SKM-1 (cell line): ENCODE data around the gene CCT6B.
"Not testable (repeated sequence)": the region's sequence is repeated elsewhere in the genome, so short reads cannot be mapped to it uniquely, and the experiment has no call there.

ENCODE experiments used
- DNase-seq: peaks from one replicate; lab custom pipeline; 2025; ENCODE audit not compliant: unreplicated experiment; lab: John Stamatoyannopoulos, UW

Gene CCT6B, protein sequence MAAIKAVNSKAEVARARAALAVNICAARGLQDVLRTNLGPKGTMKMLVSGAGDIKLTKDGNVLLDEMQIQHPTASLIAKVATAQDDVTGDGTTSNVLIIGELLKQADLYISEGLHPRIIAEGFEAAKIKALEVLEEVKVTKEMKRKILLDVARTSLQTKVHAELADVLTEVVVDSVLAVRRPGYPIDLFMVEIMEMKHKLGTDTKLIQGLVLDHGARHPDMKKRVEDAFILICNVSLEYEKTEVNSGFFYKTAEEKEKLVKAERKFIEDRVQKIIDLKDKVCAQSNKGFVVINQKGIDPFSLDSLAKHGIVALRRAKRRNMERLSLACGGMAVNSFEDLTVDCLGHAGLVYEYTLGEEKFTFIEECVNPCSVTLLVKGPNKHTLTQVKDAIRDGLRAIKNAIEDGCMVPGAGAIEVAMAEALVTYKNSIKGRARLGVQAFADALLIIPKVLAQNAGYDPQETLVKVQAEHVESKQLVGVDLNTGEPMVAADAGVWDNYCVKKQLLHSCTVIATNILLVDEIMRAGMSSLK

GRCh38 chr17:34961093-34961911 is at the start of gene CCT6B, which contains the start of gene ZNF830:
Gene CCT6B (minus strand): TSS chr17:34961460. CDS start chr17:34961393, 67 bp downstream.
Gene ZNF830 (plus strand): TSS chr17:34961540. CDS start chr17:34961567, 27 bp downstream.
- peak; percentile 82 for DNase-seq

DNA sequence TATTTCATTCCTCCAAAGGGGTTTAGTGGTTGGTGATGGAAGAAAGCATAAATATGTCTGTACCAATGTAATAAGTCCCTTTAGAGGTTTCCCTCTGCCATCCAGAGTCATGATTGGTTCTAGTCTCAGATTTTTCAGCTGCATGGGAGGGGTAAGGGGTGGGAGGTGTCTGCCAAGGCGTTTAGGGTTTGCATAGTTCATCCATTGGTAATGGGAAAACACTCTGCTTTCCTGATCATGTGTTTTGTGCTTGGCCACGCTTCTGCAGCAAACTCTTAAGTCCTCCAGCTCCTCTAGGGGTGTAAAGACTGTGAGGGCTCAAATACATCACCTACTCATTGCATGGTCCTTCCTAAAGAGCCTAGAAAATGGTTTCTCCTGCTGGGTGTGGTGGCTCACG is 48.8 kb upstream of the CCT6B start:
- no peak for DNase-seq

GRCh38 chr17:35006961-35007360 is 45.7 kb upstream of the CCT6B start:
- no peak for DNase-seq

DNA sequence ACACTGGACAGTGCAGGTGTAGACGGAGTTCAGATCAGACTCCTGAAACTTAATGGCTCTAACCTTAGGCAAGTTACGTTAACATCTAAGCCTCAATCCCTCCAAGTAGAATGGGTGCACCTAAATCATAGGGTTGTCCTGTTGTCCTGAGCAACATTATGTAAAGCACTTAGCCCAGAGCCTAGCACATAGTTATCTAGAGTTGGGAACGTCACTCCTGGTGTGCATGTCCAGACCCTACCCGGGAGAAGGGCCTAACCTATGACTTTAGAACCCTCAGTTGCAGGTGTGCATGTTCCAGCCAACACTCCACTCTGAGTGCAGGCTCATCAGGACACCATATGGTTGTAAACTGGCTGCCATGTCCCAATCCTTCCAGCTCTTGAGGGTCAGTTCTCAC is 45.1 kb upstream of the CCT6B start:
- DNase-seq: no peak

- no peak for DNase-seq
Measured at GRCh38 chr17:35003778-35004177, 42.5 kb upstream of the CCT6B start.

- DNase-seq: no peak
Measured at GRCh38 chr17:35002876-35003551, 41.8 kb upstream of the CCT6B start.

GRCh38 chr17:35001549-35001948 is 40.3 kb upstream of the CCT6B start:
- no peak for DNase-seq

DNA sequence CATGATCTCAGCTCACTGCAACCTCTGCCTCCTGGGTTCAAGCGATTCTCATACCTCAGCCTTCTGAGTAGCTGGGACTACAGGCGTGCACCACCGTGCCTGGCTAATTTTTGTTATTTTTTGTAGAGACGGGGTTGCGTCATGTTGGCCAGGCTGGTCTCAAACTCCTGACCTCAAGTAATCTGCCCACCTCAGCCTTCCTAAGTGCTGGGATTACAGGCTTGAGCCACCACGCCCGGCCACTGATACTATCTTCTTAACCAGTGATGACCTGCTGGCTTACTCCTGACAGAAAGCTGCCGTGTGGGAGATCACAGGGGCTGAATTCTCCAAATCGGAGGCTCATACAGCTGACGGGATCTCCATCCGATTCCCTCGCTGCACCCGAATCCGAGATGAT is 39.7 kb upstream of the CCT6B start:
- DNase-seq: not testable (repeated sequence)

GRCh38 chr17:34999456-34999855 is 38.2 kb upstream of the CCT6B start:
- no peak for DNase-seq

DNA sequence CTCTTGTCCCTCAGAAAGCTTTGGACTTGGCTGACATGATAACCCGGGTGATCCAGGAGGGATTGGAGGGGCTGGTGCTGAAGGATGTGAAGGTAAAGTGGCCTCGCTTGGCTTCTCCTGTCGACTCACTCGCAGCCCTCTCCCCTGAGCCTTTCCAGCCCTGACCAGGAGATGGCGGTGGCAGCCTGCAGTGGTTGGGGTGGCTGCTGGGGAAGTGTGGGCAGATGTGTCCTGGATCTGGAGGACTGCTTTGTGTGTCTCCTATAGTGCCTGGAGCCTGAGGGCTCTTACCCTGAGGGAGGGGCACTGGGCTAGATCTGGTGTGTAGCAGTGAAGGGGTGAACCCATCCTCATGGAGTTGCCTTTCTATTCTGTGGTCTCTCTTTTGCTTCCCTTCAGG is 36.9 kb upstream of the CCT6B start:
- no peak for DNase-seq

DNA sequence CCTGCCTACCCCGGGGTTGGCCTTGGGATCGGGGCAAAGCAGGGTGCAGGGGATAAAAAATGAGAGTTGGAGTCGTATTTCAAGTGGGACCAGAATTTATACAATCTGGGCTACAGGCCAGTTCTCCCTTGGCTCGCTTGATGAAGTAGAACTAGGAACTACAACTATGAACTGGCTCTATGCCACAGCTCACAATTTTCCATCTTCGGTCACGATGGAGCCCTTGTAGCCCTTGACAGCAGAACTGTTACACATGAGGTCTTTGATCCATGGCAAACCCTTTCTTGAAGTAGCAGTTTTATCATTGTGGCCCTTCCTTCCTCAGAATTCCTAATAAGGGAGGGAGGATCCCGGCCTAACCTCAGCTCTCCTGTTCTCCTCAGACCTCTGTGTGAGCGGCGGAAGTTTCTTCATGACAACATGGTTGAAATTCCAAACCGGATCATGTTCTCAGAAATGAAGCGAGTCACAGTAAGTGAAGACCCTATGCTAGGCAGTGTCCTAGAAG is 36.1 kb upstream of the CCT6B start:
- DNase-seq: no peak

DNA sequence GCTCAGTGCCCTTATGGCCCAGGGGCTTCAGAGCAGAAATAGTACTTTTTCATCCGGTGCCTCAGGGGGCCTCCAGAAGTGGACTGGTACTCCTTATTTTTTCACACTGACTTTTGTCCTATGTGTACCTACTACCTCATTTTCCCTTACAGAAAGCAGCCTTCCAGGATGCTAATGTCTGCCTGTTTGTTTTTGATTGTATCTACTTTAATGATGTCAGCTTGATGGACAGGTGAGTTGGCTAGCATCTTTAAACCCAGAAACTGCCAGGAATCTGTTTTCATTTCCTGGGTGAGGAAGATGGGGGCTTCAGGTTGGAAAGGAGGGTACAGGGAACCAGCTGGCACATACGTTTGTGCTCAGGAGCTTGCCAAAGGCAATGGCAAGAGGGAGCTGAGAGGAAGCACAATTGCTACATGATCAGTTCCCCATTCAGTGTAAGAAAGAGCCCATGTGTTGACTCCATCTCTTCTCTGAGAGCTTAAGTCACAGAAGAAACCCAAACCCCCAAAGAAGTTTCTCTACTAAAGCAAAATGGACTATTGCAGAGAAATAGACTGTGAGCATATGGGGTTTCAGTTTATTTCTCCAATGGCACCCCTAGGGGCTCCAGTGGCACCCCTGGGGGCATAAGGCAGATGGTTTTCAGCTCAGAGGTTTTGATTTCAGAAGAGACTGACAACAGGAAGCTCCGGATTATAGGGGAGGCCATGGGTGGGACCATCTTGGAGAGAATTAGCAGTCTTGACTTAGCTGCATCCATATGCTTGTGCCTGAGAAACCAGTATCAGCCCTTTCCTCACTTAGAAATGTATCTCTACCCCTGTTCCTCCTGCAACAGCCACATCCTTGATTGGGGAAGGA is 35.4 kb upstream of the CCT6B start:
- no peak for DNase-seq

GRCh38 chr17:34993031-34993430 is 31.8 kb upstream of the CCT6B start:
- DNase-seq: no peak

DNA sequence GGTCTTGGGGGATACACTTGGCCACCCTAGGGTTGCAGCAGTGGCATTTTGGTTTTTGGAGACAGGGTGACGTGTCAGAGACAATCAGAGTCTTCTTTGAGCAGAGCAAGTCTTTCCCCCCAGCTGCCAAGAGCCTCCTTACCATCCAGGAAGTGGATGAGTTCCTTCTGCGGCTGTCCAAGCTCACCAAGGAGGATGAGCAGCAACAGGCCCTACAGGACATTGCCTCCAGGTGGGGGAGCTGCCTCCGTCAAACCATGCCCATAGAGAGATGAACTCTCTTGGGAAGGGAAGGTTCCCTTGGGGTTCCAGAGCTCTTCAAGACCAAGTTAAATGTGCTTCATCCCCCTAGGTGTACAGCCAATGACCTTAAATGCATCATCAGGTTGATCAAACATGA is 30.3 kb upstream of the CCT6B start:
- DNase-seq: no peak

DNA sequence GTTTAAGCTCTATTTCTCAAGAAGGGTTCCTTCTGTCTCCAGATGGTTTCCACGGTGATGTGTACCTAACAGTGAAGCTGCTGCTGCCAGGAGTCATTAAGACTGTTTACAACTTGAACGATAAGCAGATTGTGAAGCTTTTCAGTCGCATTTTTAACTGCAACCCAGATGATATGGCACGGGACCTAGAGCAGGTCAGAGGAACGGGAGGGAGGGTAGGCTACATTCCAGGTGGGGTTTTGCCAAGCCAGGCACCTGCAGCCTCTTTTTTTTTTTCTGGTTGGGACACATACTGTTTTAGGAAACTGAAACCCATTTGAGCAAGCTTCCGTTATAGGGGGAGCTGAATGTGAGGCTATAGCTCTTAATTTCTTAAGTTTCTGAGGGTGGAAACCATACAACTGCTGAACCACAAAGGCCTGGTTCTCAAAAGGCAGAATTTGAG is 29.7 kb upstream of the CCT6B start:
- no peak for DNase-seq

GRCh38 chr17:34989473-34989872 is 28.2 kb upstream of the CCT6B start:
- no peak for DNase-seq

DNA sequence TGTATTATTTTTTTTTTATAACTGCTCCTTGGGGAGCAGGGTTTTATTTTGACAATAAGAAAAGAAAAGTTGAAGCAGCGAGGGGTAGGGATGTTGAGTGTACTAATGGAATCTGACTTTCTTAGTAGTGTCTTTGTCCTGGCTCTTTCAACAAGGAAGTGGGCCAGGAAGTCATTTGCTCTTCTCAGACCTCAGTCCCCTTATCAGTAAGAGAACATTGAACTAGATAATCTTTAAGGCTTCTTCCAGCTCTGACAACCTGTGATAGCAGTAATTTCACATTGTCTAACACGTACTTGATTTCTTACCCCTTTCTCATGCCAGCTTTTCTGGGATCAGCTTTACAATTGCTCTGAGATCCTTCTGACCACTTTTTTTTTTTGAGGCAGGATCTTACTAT is 27.4 kb upstream of the CCT6B start:
- no peak for DNase-seq

DNA sequence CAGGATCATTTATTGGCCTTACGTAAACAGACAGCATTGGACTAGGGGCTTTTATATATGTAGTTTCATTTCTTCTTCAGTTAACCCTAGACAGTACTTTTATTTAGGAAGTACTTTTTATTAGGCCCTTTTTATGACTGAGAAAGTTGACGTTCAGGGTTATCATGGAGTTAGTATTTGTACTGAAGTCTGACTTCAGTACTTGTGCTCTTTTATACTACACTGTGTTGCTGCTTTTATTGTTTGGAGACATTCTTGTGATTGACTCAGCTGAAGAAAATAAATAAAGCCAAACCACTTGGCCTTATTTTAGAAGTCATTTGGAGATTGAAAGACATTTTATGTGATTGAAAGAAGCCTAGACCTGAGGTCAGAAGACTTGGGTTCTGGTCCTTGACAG is 26.0 kb upstream of the CCT6B start:
- DNase-seq: no peak

GRCh38 chr17:34981538-34982241 is 20.4 kb upstream of the CCT6B start:
- no peak for DNase-seq
